ENCODE data around the gene CASK. TPM values are rescaled to one million over a fixed set of nuclear protein-coding genes. Genes with fewer than 3 reads are reported as not detected.

CASK gene
- total and polyA plus RNA-seq, 8 donors, result 7.3 to 82.0 (median 32.3) TPM

DNA sequence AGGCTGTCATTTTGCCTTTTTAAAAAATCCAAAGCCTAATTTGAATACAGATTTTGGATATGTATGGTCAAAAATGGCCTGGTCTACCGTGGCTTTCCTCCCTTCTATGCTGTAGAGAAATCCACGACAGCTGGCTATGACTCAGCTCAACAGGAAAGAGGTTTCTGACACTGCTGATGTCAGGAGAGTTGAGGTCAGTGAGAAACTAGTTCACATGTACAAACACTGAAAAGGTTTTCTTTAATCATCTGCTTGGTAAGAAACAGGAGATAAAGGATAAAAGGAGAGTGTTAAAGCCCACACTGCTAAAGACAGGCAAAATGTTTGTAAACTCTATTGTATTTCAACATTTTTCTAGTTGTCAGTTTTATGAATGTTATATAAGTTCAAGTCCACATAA is 362.3 kb downstream of the CASK start:
- intact Hi-C loops (cut with DNase I; ENCODE audit: low total_unique reads), result no loop called here
- no peak overlapping the region for H3K4me3 ChIP-seq
- 10 to 32% (median 30%) methylated on average over 2 of the region's 2 CpGs for WGBS, 5 donors
- no peaks in the 10 kb centered on the region for H3K9me3 ChIP-seq
- TF ChIP-seq POLR2AphosphoS5 (IDR thresholded peaks at IDR 0.05), result peak in 1 of 3 donors; percentile 14
- TF ChIP-seq, protein P1, sequence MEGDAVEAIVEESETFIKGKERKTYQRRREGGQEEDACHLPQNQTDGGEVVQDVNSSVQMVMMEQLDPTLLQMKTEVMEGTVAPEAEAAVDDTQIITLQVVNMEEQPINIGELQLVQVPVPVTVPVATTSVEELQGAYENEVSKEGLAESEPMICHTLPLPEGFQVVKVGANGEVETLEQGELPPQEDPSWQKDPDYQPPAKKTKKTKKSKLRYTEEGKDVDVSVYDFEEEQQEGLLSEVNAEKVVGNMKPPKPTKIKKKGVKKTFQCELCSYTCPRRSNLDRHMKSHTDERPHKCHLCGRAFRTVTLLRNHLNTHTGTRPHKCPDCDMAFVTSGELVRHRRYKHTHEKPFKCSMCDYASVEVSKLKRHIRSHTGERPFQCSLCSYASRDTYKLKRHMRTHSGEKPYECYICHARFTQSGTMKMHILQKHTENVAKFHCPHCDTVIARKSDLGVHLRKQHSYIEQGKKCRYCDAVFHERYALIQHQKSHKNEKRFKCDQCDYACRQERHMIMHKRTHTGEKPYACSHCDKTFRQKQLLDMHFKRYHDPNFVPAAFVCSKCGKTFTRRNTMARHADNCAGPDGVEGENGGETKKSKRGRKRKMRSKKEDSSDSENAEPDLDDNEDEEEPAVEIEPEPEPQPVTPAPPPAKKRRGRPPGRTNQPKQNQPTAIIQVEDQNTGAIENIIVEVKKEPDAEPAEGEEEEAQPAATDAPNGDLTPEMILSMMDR (IDR thresholded peaks at IDR 0.05), result no peak
- no peak for TF ChIP-seq POLR2A (IDR thresholded peaks at IDR 0.05)
- DNase-seq, result peak in 1 of 2 donors; percentile 56
- H3K4me1 ChIP-seq, result peaks cover 0 to 23% (median 3%) of the 10 kb centered on the region in 4 donors
- no peaks in the 10 kb centered on the region for H3K36me3 ChIP-seq
- peak overlapping the region in 4 of 5 donors; percentile 61 to 75 (median 70) for H3K27ac ChIP-seq
- no peaks in the 10 kb centered on the region for H3K27me3 ChIP-seq

DNA sequence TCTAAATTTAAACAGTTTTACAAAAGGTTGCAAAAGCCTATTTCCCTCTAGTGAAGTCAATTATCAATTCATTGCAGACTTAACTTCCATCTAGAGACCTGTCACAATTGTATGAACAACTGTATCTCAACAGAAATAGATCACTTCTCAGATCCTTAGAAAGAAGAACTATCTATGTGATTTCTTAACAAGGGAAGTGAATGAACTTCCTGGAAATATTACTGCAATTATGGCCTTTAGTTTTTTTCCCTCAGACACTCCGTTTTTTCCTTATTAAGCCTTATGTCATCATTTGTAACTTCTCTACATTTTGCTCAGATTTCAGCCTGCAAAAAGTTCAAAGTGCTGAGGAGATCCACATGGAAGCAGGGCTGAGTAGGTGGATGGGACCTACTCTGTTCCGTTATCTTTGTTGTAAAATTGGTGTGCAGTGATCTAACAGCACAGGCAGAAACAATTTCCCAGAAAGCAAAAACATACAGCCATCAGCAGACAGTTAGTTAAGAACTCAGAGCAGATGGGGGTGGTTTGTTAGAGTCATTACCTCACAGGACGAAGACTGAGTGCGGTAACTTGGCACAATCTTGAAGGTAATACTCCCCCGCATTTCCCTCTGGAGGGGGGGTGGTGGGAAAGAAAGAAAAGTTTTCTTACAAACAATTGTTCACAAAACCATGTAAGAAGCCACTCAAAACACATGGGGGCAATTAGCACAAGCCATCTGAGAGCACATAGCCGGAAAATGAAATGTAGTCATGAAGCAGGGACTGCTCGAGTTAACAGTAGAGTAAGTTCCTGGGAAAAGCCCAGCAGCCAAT is 363.9 kb downstream of the CASK start:
- intact Hi-C loops (cut with DNase I; ENCODE audit: low total_unique reads), result no loop called here
- peak in 1 of 2 donors; percentile 46 for DNase-seq
- Histone ChIP-seq H3K27ac (peak overlapping the region; percentile 41 to 75 (median 67)), H3K27me3 (no peaks in the 10 kb centered on the region), H3K9me3 (no peaks in the 10 kb centered on the region), H3K4me1 (peaks cover 0 to 23% (median 3%) of the 10 kb centered on the region in 4 donors), H3K4me3 (no peak overlapping the region), H3K36me3 (no peaks in the 10 kb centered on the region)
- TF ChIP-seq POLR2A (IDR thresholded peaks at IDR 0.05) (no peak), POLR2AphosphoS5 (IDR thresholded peaks at IDR 0.05) (no peak)
- TF ChIP-seq, protein P1 (IDR thresholded peaks at IDR 0.05), result no peak
- WGBS, 5 donors, result 26 to 65% (median 51%) methylated on average over 7 of the region's 7 CpGs

DNA sequence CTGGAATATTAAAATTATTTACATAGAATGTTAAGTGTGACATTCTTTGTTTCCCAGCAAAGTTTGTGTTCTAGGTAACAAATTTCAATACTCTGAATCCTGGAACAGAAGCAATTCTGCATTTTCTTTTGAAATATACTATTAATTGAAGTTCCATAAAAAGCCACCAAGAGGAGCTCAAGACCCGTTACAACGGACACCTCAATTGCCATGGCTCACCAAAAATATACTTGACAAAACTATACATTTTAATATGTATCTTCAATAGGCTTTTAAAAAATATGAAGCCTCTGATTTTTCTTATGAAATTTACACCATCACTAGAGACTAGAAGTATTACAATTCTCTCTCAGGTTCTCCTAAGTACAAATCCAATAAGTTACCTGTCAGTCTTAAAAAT is 364.8 kb downstream of the CASK start:
- DNase-seq, result peak in 1 of 2 donors; percentile 35
- H3K9me3 ChIP-seq, result no peaks in the 10 kb centered on the region
- intact Hi-C loops (cut with DNase I; ENCODE audit: low total_unique reads), result no loop called here
- no peaks in the 10 kb centered on the region for H3K27me3 ChIP-seq
- H3K27ac ChIP-seq, result peak overlapping the region in 1 of 5 donors; percentile 12
- H3K4me3 ChIP-seq, result no peak overlapping the region
- no peaks in the 10 kb centered on the region for H3K36me3 ChIP-seq
- WGBS, 5 donors, result 10 to 26% (median 11%) methylated on average over 2 of the region's 2 CpGs
- peaks cover 0 to 23% (median 3%) of the 10 kb centered on the region in 4 donors for H3K4me1 ChIP-seq
- no peak for TF ChIP-seq POLR2A (IDR thresholded peaks at IDR 0.05)
- TF ChIP-seq, protein P1 (IDR thresholded peaks at IDR 0.05), result peak in 2 of 7 experiments; percentile 19 to 22
- TF ChIP-seq EP300 (IDR thresholded peaks at IDR 0.05), result no peak

DNA sequence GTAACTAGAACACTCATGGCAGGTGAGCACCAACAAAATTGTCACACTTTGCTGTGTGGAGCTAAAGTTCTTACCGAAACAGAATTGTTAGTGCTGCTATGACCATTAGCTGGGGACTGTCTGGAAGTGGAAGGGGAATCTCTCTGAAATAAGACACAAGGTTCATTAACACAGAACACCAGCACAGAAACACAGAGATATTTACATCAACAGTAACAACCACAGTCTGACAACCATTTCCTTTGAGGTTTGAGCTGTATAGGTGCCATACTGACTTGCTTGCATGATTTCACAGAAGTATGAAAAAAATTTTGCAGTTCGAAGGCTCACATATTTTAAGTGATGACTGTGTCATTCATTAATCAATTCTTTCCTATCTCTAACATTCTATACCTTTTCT is 366.4 kb downstream of the CASK start:
- no peaks in the 10 kb centered on the region for H3K9me3 ChIP-seq
- TF ChIP-seq, protein P1 (IDR thresholded peaks at IDR 0.05), result no peak
- TF ChIP-seq POLR2AphosphoS5 (IDR thresholded peaks at IDR 0.05) (no peak), POLR2A (IDR thresholded peaks at IDR 0.05) (no peak), EP300 (IDR thresholded peaks at IDR 0.05) (no peak)
- H3K27ac ChIP-seq, result no peak overlapping the region
- peaks cover 0 to 5% (median 0%) of the 10 kb centered on the region in 4 donors for H3K36me3 ChIP-seq
- no peaks in the 10 kb centered on the region for H3K27me3 ChIP-seq
- intact Hi-C loops (cut with DNase I; ENCODE audit: low total_unique reads), result no loop called here
- no peak for DNase-seq
- 53 to 81% (median 79%) methylated on average over 2 of the region's 2 CpGs for WGBS, 5 donors
- no peak overlapping the region for H3K4me3 ChIP-seq
- peaks cover 0 to 23% (median 3%) of the 10 kb centered on the region in 4 donors for H3K4me1 ChIP-seq

All from stomach (tissue), 9 donors.